SK-N-SH (cell line): Measurements from ENCODE around the gene MDM1. TPM values are rescaled to one million over a fixed set of nuclear protein-coding genes. Genes with fewer than 3 reads are reported as not detected.

Experiments used
- CTCF ChIA-PET: fragments of 300-600, 350-600 bp; formaldehyde crosslinking; extraction: SDS; loops from one replicate; lab custom pipeline; 2021; lab: Yijun Ruan, JAX
- POLR2A ChIA-PET: fragments of 350-600 bp; sonication (Branson Sonifier 250); formaldehyde crosslinking; extraction: SDS; loops from one replicate; lab custom pipeline; 2020; ENCODE audit warnings: antibody characterized with exemption, inconsistent platforms; lab: Yijun Ruan, JAX
- DNase-seq: peaks from one replicate; pipeline ENCODE4 v3.0.0; 2012
- H2AFZ ChIP-seq: fragments of 200-600 bp; sonication (generic); 2 replicates; pipeline ENCODE4 v1.8.1; 2016; ENCODE audit warnings: antibody characterized with exemption, mild to moderate bottlenecking, low read depth
- H3F3A ChIP-seq: fragments of 200-600 bp; sonication (generic); replicated peaks from 2 replicates; pipeline ENCODE3; 2016; ENCODE audit warnings: antibody characterized with exemption, mild to moderate bottlenecking; ENCODE audit not compliant: insufficient read depth
- H3K27ac ChIP-seq, 2 experiments: fragments of 200-500 bp in 1 of 2; fragments of 200-600 bp in 1 of 2; sonication (Bioruptor generic) in 1 of 2; sonication (generic), shearing (Covaris generic) in 1 of 2; 2 replicates each; pipeline versions ENCODE4 v1.5.1 to v1.6.1; 2014 to 2016; ENCODE audit warnings: low read depth in 2 of 2, inconsistent platforms in 1 of 2, low read length in 1 of 2, mild to moderate bottlenecking in 1 of 2, mixed read lengths in 1 of 2
- H3K27me3 ChIP-seq: fragments of 200-600 bp; sonication (generic), shearing (Covaris generic); 2 replicates; pipeline ENCODE4 v1.6.1; 2016; ENCODE audit warnings: mixed run types; ENCODE audit not compliant: insufficient read depth
- H3K36me3 ChIP-seq, 2 experiments: fragments of 200-500 bp in 1 of 2; fragments of 200-600 bp in 1 of 2; sonication (Bioruptor generic) in 1 of 2; sonication (generic) in 1 of 2; replicated peaks in 1 of 2; 2 replicates each; pipeline versions ENCODE3 to v1.5.1; 2014 to 2016; ENCODE audit warnings: low read length in 1 of 2, mild to moderate bottlenecking in 1 of 2; ENCODE audit not compliant: insufficient read depth in 2 of 2, control insufficient read depth in 1 of 2
- H3K4me1 ChIP-seq, 2 experiments: fragments of 200-500 bp in 1 of 2; fragments of 200-600 bp in 1 of 2; sonication (Bioruptor generic) in 1 of 2; sonication (generic), shearing (Covaris generic) in 1 of 2; 2 replicates each; pipeline versions ENCODE4 v1.5.1 to v1.6.1; 2014 to 2016; ENCODE audit warnings: low read depth in 1 of 2, low read length in 1 of 2, mixed run types in 1 of 2; ENCODE audit not compliant: insufficient read depth in 2 of 2, control insufficient read depth in 1 of 2
- H3K4me2 ChIP-seq: fragments of 200-600 bp; sonication (generic), shearing (Covaris generic); 2 replicates; pipeline ENCODE4 v1.6.1; 2017; ENCODE audit warnings: mixed run types
- H3K4me3 ChIP-seq, 2 experiments: fragments of 200-500 bp in 1 of 2; fragments of 200-600 bp in 1 of 2; sonication (Bioruptor generic) in 1 of 2; sonication (generic), shearing (Covaris generic) in 1 of 2; 2 replicates each; pipeline versions ENCODE4 v1.5.1 to v1.8.1; 2014 to 2016; ENCODE audit warnings: low read depth in 2 of 2, inconsistent platforms in 1 of 2, low read length in 1 of 2, mild to moderate bottlenecking in 1 of 2, mixed read lengths in 1 of 2, moderate library complexity in 1 of 2
- H3K79me2 ChIP-seq: fragments of 200-600 bp; sonication (generic); 2 replicates; pipeline ENCODE4 v1.8.1; 2017; ENCODE audit warnings: mild to moderate bottlenecking; ENCODE audit not compliant: insufficient read depth
- H3K9ac ChIP-seq: fragments of 200-600 bp; sonication (generic); 2 replicates; pipeline ENCODE4 v1.6.1; 2017; ENCODE audit warnings: mixed run types
- H3K9me2 ChIP-seq: fragments of 200-600 bp; sonication (generic); 2 replicates; pipeline ENCODE4 v1.6.1; 2017; ENCODE audit warnings: mixed run types
- H3K9me3 ChIP-seq: fragments of 200-600 bp; sonication (generic); 2 replicates; pipeline ENCODE4 v1.6.1; 2017; ENCODE audit warnings: mixed run types, mild to moderate bottlenecking, moderate library complexity
- H4K20me1 ChIP-seq: fragments of 200-600 bp; sonication (generic); 2 replicates; pipeline ENCODE4 v1.6.1; 2017; ENCODE audit warnings: mild to moderate bottlenecking, mixed run types; ENCODE audit not compliant: insufficient read depth
- EZH2phosphoT487 ChIP-seq: fragments of 200-600 bp; sonication (generic); IDR thresholded peaks from 2 replicates; pipeline ENCODE4 v1.6.1; 2017; ENCODE audit warnings: low read depth, mixed run types, mild to moderate bottlenecking, antibody characterized with exemption, moderate library complexity, borderline replicate concordance
- FOSL2 ChIP-seq: IDR thresholded peaks from 2 replicates; pipeline ENCODE4 v1.4.0; 2012; ENCODE audit warnings: low read depth, mild to moderate bottlenecking, moderate library complexity, borderline replicate concordance
- FOXM1 ChIP-seq: IDR thresholded peaks from 2 replicates; pipeline ENCODE4 v1.4.0; 2012; ENCODE audit warnings: low read depth, mild to moderate bottlenecking
- GATA2 ChIP-seq: sonication (generic); formaldehyde crosslinking; IDR thresholded peaks from 2 replicates; pipeline ENCODE4 v1.5.0; 2020; ENCODE audit warnings: mild to moderate bottlenecking, missing genetic modification reagents
- JUND ChIP-seq: IDR thresholded peaks from 2 replicates; pipeline ENCODE4 v1.4.0; 2012
- MXI1 ChIP-seq: IDR thresholded peaks from 2 replicates; pipeline ENCODE4 v1.6.1; 2012; ENCODE audit warnings: mild to moderate bottlenecking, low read depth, low read length, improper control_type of control experiment
- POLR2AphosphoS5 ChIP-seq: IDR thresholded peaks from 2 replicates; pipeline ENCODE4 v1.6.1; 2012; ENCODE audit warnings: low read depth, low read length
- RAD21 ChIP-seq: IDR thresholded peaks from 2 replicates; pipeline ENCODE4 v1.6.1; 2012; ENCODE audit warnings: mild to moderate bottlenecking, low read length
- RCOR1 ChIP-seq: fragments of 150-350 bp; IDR thresholded peaks from 2 replicates; pipeline ENCODE4 v1.6.1; 2017; ENCODE audit warnings: antibody characterized with exemption, low read length
- RFX5 ChIP-seq: IDR thresholded peaks from 2 replicates; pipeline ENCODE4 v1.6.1; 2012; ENCODE audit warnings: mild to moderate bottlenecking, improper control_type of control experiment, low read length
- RXRA ChIP-seq: IDR thresholded peaks from 2 replicates; pipeline ENCODE4 v1.4.0; 2012; ENCODE audit warnings: low read depth, mild to moderate bottlenecking, borderline replicate concordance
- TAF1 ChIP-seq: IDR thresholded peaks from 2 replicates; pipeline ENCODE4 v1.6.1; 2012; ENCODE audit warnings: low read depth, mild to moderate bottlenecking, low read length, moderate library complexity, borderline replicate concordance
- WGBS: methylation state at CpG from one replicate; pipeline ENCODE4 v1.1.6; 2017; ENCODE audit warnings: low lambda C conversion rate; 5-methylcytosine and 5-hydroxymethylcytosine counted together
- polyA plus RNA-seq, 3 experiments: library from polyadenylated mRNA; depleted of rRNA; stranded (reverse); fragments of >200 nt; gene quantifications; 2 replicates each; pipeline ENCODE4 v1.2.3, GENCODE V29; 2012
- TF ChIP-seq, protein P1 (sequence below): IDR thresholded peaks from 2 replicates; pipeline ENCODE4 v1.4.0; 2012; ENCODE audit warnings: low read depth, borderline replicate concordance
- TF ChIP-seq, protein P2 (sequence below): IDR thresholded peaks from 2 replicates; pipeline ENCODE4 v1.4.0; 2012; ENCODE audit warnings: low read depth
- TF ChIP-seq, protein P3 (sequence below): IDR thresholded peaks from 2 replicates; pipeline ENCODE4 v1.4.0; 2012; ENCODE audit warnings: low read depth, borderline replicate concordance
- TF ChIP-seq, protein P4 (sequence below): IDR thresholded peaks from 2 replicates; pipeline ENCODE4 v1.6.1; 2012; ENCODE audit warnings: mild to moderate bottlenecking, low read depth, low read length, moderate library complexity
- TF ChIP-seq, protein P5 (sequence below): fragments of 150-350 bp; IDR thresholded peaks from 2 replicates; pipeline ENCODE4 v1.6.1; 2017; ENCODE audit warnings: antibody characterized with exemption, low read length, low read depth, borderline replicate concordance
- TF ChIP-seq, protein P6 (sequence below): IDR thresholded peaks from 2 replicates; pipeline ENCODE4; 2012

MDM1 gene
- polyA plus RNA-seq, 1 of the 3 experiments (the other 2 are of a cell fraction) = 7.4 TPM

DNA sequence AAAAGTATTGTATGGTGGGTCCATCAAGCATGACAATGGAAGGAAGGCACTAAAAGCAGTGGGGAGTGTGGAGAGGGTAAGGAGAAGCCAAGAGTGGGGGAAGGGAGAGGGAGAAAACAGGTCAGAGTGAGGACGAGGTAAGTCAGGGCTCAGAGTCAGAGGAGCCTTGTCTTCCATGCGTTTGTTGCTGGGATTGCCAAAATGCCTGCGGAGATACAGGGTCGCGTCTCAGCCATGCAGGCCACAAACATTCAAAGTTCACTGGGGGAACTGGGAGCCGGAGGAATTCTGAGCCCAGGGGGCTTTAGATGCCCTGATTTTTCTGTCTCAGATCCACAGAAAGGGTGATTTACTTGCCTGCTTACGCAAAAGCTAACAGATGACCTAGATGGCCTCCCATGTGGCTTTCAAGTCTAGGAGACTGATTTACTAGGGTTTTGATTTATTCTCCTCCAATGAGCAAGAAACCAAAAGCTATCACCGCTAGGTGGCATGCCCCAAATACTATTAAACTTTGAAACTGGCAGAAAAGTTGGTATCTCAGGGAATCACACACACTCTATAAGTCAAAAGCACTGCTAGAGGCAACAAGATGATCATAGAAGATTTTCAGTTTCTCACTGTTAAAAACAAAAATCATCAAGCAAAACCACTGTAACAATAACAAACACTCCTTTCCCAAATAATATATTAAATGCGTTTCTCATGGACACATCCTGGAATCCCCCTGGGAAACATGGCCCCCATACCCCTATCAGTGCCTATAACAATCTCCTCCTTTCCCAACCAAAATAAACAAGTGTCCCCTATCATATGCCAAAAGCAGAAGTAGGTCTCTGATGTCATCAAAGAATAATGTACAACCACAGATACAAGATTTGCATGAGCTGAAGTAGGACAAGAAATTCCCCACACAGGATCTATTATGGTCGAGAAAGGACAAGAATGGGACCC is 26.6 kb upstream of the MDM1 start (continued):
- TF ChIP-seq FOSL2 = no peak
- TF ChIP-seq MXI1 = no peak
- TF ChIP-seq POLR2AphosphoS5 = no peak
- TF ChIP-seq, protein P1, sequence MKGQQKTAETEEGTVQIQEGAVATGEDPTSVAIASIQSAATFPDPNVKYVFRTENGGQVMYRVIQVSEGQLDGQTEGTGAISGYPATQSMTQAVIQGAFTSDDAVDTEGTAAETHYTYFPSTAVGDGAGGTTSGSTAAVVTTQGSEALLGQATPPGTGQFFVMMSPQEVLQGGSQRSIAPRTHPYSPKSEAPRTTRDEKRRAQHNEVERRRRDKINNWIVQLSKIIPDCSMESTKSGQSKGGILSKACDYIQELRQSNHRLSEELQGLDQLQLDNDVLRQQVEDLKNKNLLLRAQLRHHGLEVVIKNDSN = no peak
- no peak for TF ChIP-seq JUND
- no peak for TF ChIP-seq RXRA
- TF ChIP-seq, protein P2, sequence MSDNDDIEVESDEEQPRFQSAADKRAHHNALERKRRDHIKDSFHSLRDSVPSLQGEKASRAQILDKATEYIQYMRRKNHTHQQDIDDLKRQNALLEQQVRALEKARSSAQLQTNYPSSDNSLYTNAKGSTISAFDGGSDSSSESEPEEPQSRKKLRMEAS = no peak
- TF ChIP-seq, protein P3, sequence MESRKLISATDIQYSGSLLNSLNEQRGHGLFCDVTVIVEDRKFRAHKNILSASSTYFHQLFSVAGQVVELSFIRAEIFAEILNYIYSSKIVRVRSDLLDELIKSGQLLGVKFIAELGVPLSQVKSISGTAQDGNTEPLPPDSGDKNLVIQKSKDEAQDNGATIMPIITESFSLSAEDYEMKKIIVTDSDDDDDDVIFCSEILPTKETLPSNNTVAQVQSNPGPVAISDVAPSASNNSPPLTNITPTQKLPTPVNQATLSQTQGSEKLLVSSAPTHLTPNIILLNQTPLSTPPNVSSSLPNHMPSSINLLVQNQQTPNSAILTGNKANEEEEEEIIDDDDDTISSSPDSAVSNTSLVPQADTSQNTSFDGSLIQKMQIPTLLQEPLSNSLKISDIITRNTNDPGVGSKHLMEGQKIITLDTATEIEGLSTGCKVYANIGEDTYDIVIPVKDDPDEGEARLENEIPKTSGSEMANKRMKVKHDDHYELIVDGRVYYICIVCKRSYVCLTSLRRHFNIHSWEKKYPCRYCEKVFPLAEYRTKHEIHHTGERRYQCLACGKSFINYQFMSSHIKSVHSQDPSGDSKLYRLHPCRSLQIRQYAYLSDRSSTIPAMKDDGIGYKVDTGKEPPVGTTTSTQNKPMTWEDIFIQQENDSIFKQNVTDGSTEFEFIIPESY = no peak

DNA sequence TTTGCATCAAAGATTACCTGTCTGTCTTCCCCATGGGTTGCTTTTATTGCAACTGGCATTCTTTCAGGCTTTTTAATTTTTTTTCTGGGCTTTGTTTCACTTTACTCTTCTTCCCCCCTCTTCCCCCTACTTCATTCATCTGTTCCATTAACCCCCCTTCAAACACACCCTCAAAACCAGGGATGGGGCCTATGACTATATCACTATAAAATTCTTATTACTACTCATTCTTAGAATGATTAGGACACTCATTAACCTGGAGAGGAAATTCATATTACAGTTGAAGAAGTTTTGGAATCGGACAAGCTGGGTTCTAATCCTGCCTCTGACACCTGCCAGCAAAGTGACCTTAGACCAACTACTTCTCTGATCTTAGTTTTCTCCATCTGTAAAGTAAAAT is 24.8 kb upstream of the MDM1 start:
- no peaks in the 10 kb centered on the region for H4K20me1 ChIP-seq
- POLR2A ChIA-PET = no interaction called here
- no peaks in the 10 kb centered on the region for H3K36me3 ChIP-seq
- no peaks in the 10 kb centered on the region for H3K79me2 ChIP-seq
- DNase-seq = no peak
- H2AFZ ChIP-seq = no peak overlapping the region
- CTCF ChIA-PET = interaction anchor here (4.5 kb wide), 1 partner anchor 10 kb away, joined by 23 read pairs; no protein-coding TSS in a partner anchor
- H3K9ac ChIP-seq = no peak overlapping the region
- H3K27me3 ChIP-seq = no peaks in the 10 kb centered on the region
- H3K9me3 ChIP-seq = no peaks in the 10 kb centered on the region
- no peak overlapping the region for H3K4me3 ChIP-seq
- H3K4me2 ChIP-seq = no peak overlapping the region
- peaks cover 0 to 3% of the 10 kb centered on the region in 2 experiments; a peak in 2 of 4 replicates for H3K4me1 ChIP-seq
- 92% methylated on average over 1 of the region's 1 CpG for WGBS
- H3F3A ChIP-seq = no peaks in the 10 kb centered on the region
- no peaks in the 10 kb centered on the region for H3K9me2 ChIP-seq
- H3K27ac ChIP-seq = no peak overlapping the region
- no peak for TF ChIP-seq FOXM1
- TF ChIP-seq, protein P4, sequence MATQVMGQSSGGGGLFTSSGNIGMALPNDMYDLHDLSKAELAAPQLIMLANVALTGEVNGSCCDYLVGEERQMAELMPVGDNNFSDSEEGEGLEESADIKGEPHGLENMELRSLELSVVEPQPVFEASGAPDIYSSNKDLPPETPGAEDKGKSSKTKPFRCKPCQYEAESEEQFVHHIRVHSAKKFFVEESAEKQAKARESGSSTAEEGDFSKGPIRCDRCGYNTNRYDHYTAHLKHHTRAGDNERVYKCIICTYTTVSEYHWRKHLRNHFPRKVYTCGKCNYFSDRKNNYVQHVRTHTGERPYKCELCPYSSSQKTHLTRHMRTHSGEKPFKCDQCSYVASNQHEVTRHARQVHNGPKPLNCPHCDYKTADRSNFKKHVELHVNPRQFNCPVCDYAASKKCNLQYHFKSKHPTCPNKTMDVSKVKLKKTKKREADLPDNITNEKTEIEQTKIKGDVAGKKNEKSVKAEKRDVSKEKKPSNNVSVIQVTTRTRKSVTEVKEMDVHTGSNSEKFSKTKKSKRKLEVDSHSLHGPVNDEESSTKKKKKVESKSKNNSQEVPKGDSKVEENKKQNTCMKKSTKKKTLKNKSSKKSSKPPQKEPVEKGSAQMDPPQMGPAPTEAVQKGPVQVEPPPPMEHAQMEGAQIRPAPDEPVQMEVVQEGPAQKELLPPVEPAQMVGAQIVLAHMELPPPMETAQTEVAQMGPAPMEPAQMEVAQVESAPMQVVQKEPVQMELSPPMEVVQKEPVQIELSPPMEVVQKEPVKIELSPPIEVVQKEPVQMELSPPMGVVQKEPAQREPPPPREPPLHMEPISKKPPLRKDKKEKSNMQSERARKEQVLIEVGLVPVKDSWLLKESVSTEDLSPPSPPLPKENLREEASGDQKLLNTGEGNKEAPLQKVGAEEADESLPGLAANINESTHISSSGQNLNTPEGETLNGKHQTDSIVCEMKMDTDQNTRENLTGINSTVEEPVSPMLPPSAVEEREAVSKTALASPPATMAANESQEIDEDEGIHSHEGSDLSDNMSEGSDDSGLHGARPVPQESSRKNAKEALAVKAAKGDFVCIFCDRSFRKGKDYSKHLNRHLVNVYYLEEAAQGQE = no peak
- TF ChIP-seq, protein P5, sequence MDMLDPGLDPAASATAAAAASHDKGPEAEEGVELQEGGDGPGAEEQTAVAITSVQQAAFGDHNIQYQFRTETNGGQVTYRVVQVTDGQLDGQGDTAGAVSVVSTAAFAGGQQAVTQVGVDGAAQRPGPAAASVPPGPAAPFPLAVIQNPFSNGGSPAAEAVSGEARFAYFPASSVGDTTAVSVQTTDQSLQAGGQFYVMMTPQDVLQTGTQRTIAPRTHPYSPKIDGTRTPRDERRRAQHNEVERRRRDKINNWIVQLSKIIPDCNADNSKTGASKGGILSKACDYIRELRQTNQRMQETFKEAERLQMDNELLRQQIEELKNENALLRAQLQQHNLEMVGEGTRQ = no peak
- TF ChIP-seq RFX5 = no peak
- TF ChIP-seq MXI1 = no peak
- TF ChIP-seq RAD21 = no peak
- no peak for TF ChIP-seq RXRA
- TF ChIP-seq RCOR1 = no peak
- TF ChIP-seq, protein P6, sequence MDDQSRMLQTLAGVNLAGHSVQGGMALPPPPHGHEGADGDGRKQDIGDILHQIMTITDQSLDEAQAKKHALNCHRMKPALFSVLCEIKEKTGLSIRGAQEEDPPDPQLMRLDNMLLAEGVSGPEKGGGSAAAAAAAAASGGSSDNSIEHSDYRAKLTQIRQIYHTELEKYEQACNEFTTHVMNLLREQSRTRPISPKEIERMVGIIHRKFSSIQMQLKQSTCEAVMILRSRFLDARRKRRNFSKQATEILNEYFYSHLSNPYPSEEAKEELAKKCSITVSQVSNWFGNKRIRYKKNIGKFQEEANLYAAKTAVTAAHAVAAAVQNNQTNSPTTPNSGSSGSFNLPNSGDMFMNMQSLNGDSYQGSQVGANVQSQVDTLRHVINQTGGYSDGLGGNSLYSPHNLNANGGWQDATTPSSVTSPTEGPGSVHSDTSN = no peak
- TF ChIP-seq, protein P2 = no peak
- no peak for TF ChIP-seq GATA2
- TF ChIP-seq TAF1 = no peak
- TF ChIP-seq EZH2phosphoT487 = no peak
- TF ChIP-seq, protein P1 = no peak
